Measurements from ENCODE around the gene MAML3. TPM values are rescaled to one million over a fixed set of nuclear protein-coding genes. Genes with fewer than 3 reads are reported as not detected.

MAML3 gene
- total and polyA plus RNA-seq, 9 donors = 11.1 to 23.8 (median 14.9) TPM

GRCh38 chr4:140078366-140078765 is 75.6 kb downstream of the MAML3 start:
- H3K4me3 ChIP-seq = no peak overlapping the region
- intact Hi-C loops (cut with DNase I) = no loop called here
- no peaks in the 10 kb centered on the region for H3K9me3 ChIP-seq
- H3K4me1 ChIP-seq (ENCODE audit: insufficient read depth) = peaks cover 14% of the 10 kb centered on the region
- 21 to 25% (median 23%) methylated on average over 2 of the region's 2 CpGs for WGBS, 3 donors
- no peaks in the 10 kb centered on the region for H3K36me3 ChIP-seq
- TF ChIP-seq EP300 (IDR thresholded peaks at IDR 0.05) = no peak
- peak; percentile 37 to 62 (median 56) for DNase-seq
- peak overlapping the region in 1 of 2 donors; percentile 20 for H3K27ac ChIP-seq
- no peaks in the 10 kb centered on the region for H3K27me3 ChIP-seq

GRCh38 chr4:140076307-140076706 is 77.7 kb downstream of the MAML3 start:
- TF ChIP-seq POLR2A (IDR thresholded peaks at IDR 0.05) = no peak
- TF ChIP-seq CTCF (IDR thresholded peaks at IDR 0.05) = no peak
- TF ChIP-seq EP300 (IDR thresholded peaks at IDR 0.05) = no peak
- WGBS, 3 donors = 91 to 97% (median 96%) methylated on average over 2 of the region's 2 CpGs
- H3K4me3 ChIP-seq = no peak overlapping the region
- no peak for DNase-seq
- H3K27ac ChIP-seq = no peak overlapping the region
- no peaks in the 10 kb centered on the region for H3K9me3 ChIP-seq
- no peaks in the 10 kb centered on the region for H3K36me3 ChIP-seq
- peaks cover 12% of the 10 kb centered on the region for H3K4me1 ChIP-seq (ENCODE audit: insufficient read depth)
- H3K27me3 ChIP-seq = no peaks in the 10 kb centered on the region
- intact Hi-C loops (cut with DNase I) = no loop called here

GRCh38 chr4:140071806-140072205 is 82.2 kb downstream of the MAML3 start:
- DNase-seq = no peak
- H3K4me3 ChIP-seq = no peak overlapping the region
- no peaks in the 10 kb centered on the region for H3K36me3 ChIP-seq
- H3K27me3 ChIP-seq = no peaks in the 10 kb centered on the region
- no peaks in the 10 kb centered on the region for H3K9me3 ChIP-seq
- no peak for TF ChIP-seq POLR2A (IDR thresholded peaks at IDR 0.05)
- TF ChIP-seq EP300 (IDR thresholded peaks at IDR 0.05) = no peak
- TF ChIP-seq CTCF (IDR thresholded peaks at IDR 0.05) = no peak
- peaks cover 3% of the 10 kb centered on the region for H3K4me1 ChIP-seq (ENCODE audit: insufficient read depth)
- WGBS, 3 donors = 28 to 35% (median 29%) methylated on average over 3 of the region's 3 CpGs
- intact Hi-C loops (cut with DNase I) = no loop called here
- no peak overlapping the region for H3K27ac ChIP-seq

GRCh38 chr4:140070973-140071372 is 83.0 kb downstream of the MAML3 start:
- intact Hi-C loops (cut with DNase I) = no loop called here
- Histone ChIP-seq H3K27me3 (no peaks in the 10 kb centered on the region), H3K36me3 (no peaks in the 10 kb centered on the region), H3K4me1 (ENCODE audit: insufficient read depth) (peaks cover 8% of the 10 kb centered on the region), H3K4me3 (no peak overlapping the region), H3K9me3 (no peaks in the 10 kb centered on the region), H3K27ac (no peak overlapping the region)
- DNase-seq = no peak
- TF ChIP-seq EP300 (IDR thresholded peaks at IDR 0.05) (no peak), POLR2A (IDR thresholded peaks at IDR 0.05) (no peak)
- 89 to 93% (median 92%) methylated on average over 6 of the region's 6 CpGs for WGBS, 3 donors

- no peaks in the 10 kb centered on the region for H3K36me3 ChIP-seq
- H3K27me3 ChIP-seq = no peaks in the 10 kb centered on the region
- no peaks in the 10 kb centered on the region for H3K9me3 ChIP-seq
- no peak for DNase-seq
- no peak overlapping the region for H3K4me3 ChIP-seq
- no peak for TF ChIP-seq EP300 (IDR thresholded peaks at IDR 0.05)
- TF ChIP-seq CTCF (IDR thresholded peaks at IDR 0.05) = no peak
- TF ChIP-seq POLR2A (IDR thresholded peaks at IDR 0.05) = no peak
- H3K27ac ChIP-seq = no peak overlapping the region
- peaks cover 12% of the 10 kb centered on the region for H3K4me1 ChIP-seq (ENCODE audit: insufficient read depth)
- 91 to 94% (median 93%) methylated on average over 2 of the region's 2 CpGs for WGBS, 3 donors
- intact Hi-C loops (cut with DNase I) = no loop called here
These were observed 83.6 kb downstream of the MAML3 start for GRCh38 chr4:140070366-140070765.
